GM13976 (cell line): ENCODE data around the gene FRYL.
"Not testable (repeated sequence)": the region's sequence is repeated elsewhere in the genome, so short reads cannot be mapped to it uniquely, and the experiment has no call there.

Experiments used
- DNase-seq: peaks from one replicate; pipeline ENCODE4 v3.0.0; 2012; ENCODE audit warnings: low spot score
- CTCF ChIP-seq: IDR thresholded peaks from 2 replicates; pipeline ENCODE4 v1.5.1; 2012; ENCODE audit warnings: borderline replicate concordance, mild to moderate bottlenecking; ENCODE audit not compliant: insufficient read depth; ENCODE audit errors: extremely low read depth, missing control alignments, control extremely low read depth
- in situ Hi-C: fragments of 300-500 bp; cut with MboI; formaldehyde crosslinking; loops from one replicate; pipeline ENCODE4 v1.12.0; 2022; ENCODE audit warnings: low sequenced_read_pairs, mixed read lengths, inconsistent platforms; ENCODE audit not compliant: unreplicated experiment

FRYL gene

DNA sequence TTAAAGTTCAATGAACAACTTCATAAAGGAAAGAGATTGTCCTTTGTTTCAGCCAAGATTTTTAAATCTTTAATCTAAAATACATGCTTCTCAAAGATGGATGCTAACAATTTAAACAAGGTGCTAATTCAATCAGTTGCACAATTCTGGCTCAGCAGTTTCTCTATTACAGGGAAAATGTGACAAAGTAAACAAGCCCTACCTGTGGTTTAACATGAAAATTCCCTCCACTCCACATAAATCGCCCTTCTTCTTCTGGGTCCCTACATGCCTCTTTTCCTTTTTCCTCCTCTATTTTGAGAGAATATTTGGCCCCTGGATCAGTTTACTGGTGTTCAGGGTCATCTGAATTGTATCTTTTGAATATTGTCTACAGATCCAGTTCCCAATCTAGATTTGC is 80.6 kb downstream of the FRYL start:
- in situ Hi-C loops: no loop called here
- no peak for DNase-seq
- no peak for TF ChIP-seq CTCF

- TF ChIP-seq CTCF: no peak
- in situ Hi-C loops: no loop called here
- no peak for DNase-seq
These were observed 81.8 kb downstream of the FRYL start for GRCh38 chr4:48698029-48698971.

DNA sequence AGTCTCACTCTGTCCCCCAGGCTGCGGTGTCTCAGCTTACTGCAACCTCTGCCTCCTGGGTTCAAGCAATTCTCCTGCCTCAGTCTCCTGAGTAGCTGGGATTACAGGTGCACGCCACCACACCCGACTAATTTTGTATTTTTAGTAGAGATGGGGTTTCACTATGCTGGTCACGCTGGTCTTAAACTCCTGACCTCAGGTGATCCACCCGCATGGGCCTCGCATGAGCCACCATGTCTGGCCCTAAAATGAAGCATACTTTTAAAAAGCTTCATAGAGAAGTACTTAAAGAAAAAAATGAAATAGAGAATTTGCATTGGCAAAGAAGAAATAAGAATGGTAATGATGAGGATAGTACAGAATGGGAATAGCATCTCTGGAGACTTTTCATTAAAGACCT is 82.6 kb downstream of the FRYL start:
- DNase-seq, in situ Hi-C loops: not testable (repeated sequence)

- TF ChIP-seq CTCF: no peak
- in situ Hi-C loops: no loop called here
- DNase-seq: no peak
These were observed 85.3 kb downstream of the FRYL start for GRCh38 chr4:48694824-48695223.

DNA sequence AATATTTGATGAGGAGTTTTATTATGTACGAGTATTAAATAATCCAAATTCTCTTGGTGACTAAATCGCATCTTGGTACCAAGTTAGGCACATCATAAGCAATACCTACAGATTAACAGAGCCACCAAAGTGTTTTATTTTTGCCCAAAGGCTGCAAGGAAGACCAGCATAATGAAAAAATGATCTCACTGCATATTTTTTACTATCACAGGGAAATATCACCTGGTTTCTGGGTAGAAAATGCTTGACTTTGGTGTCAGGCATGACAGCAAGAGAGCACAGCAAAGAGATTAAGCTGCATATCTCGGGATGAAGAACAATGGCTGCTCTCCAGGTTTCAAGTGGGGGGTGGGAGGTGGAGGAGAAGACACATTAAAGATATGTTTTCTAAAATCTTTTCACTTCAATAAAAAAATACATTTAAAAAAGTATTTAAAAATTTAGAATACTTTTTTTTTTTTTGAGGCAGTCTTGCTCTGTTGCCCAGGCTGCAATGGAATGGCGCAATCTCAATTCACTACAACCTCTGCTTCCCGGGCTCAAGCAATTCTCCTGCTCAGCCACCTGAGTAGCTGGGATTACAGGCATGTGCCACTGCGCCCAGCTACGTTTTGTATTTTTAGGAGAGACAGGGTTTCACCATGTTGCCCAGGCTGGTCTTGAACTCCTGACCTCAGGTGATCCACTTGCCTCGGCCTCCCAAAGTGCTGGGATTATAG is 86.1 kb downstream of the FRYL start:
- in situ Hi-C loops: no loop called here
- TF ChIP-seq CTCF: no peak

DNA sequence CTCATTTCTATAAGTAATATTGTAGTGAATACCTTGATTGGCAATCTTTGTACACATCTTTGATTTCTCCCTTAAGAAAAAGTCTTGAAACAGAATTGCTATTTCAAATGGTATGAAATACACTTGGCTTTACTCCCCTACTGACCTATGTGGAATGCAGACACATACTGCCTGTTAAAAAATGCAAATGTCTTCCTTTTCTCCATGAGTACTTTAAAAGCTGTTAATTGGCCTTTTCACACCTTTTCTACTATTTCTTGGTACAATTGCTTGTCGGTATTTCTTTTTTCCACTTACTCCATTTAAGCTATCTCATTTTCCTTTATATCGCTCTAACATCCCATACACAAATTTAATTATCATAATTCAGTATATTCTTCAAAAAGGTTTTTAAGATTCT is 87.2 kb downstream of the FRYL start:
- DNase-seq: no peak
- in situ Hi-C loops: no loop called here
- no peak for TF ChIP-seq CTCF

More for the DNA sequence above, 86.1 kb downstream of the FRYL start:
- DNase-seq: no peak

GRCh38 chr4:48692044-48692443 is 88.0 kb downstream of the FRYL start:
- in situ Hi-C loops: no loop called here
- DNase-seq: no peak
- TF ChIP-seq CTCF: no peak
